ENCODE data around the gene GRHPR.

GRCh38 chr9:37421914-37422288 lies 595 bp upstream of the GRHPR start:
- TF ChIP-seq CTCF (IDR thresholded peaks at IDR 0.05; ENCODE audit: poor library complexity, severe bottlenecking) = no peak
- no peak for TF ChIP-seq POLR2AphosphoS5 (IDR thresholded peaks at IDR 0.05)
- no peak for TF ChIP-seq REST (IDR thresholded peaks at IDR 0.05; ENCODE audit: borderline replicate concordance)
- TF ChIP-seq TAF1 (IDR thresholded peaks at IDR 0.05; ENCODE audit: low read depth) = no peak
